BJ (cell line): ENCODE results near the gene VPREB1. TPM values are rescaled to one million over a fixed set of nuclear protein-coding genes. Genes with fewer than 3 reads are reported as not detected.
"Not testable (repeated sequence)": the region's sequence is repeated elsewhere in the genome, so short reads cannot be mapped to it uniquely, and the experiment has no call there.

ENCODE experiments used
- CTCF ChIA-PET: fragments of 350-600 bp; formaldehyde crosslinking; extraction: SDS; loops from one replicate; lab custom pipeline; 2021; ENCODE audit warnings: antibody characterized with exemption, inconsistent platforms; lab: Yijun Ruan, JAX
- POLR2A ChIA-PET: fragments of 300-600 bp; sonication (Branson Sonifier 250); formaldehyde crosslinking; extraction: SDS; loops from one replicate; lab custom pipeline; 2021; ENCODE audit warnings: antibody characterized with exemption; lab: Charles Lee
- DNase-seq: peaks from one replicate; pipeline ENCODE4 v3.0.0-alpha.2; 2011; ENCODE audit warnings: low read depth
- H3K27me3 ChIP-seq: 2 replicates; pipeline ENCODE4 v1.6.0; 2011; ENCODE audit warnings: low read length; ENCODE audit not compliant: control insufficient read depth, insufficient read depth
- H3K36me3 ChIP-seq: 2 replicates; pipeline ENCODE4 v1.5.1; 2011; ENCODE audit warnings: low read length; ENCODE audit not compliant: control insufficient read depth, insufficient read depth
- H3K4me3 ChIP-seq: 2 replicates; pipeline ENCODE4 v1.5.1; 2011; ENCODE audit warnings: low read depth, mild to moderate bottlenecking, control low read depth, low read length
- polyA plus RNA-seq: library from polyadenylated mRNA; depleted of rRNA; stranded (reverse); fragments of >200 nt; gene quantifications from 2 replicates; pipeline ENCODE4 v1.2.3, GENCODE V29; 2011
- TF ChIP-seq, protein P1 (sequence below): IDR thresholded peaks from 2 replicates; pipeline ENCODE4 v1.5.1; 2011; ENCODE audit warnings: low read depth, mild to moderate bottlenecking, control low read depth, inconsistent platforms, low read length, moderate library complexity; ENCODE audit not compliant: insufficient read depth

Gene VPREB1
- polyA plus RNA-seq, 1 experiment: not detected

DNA sequence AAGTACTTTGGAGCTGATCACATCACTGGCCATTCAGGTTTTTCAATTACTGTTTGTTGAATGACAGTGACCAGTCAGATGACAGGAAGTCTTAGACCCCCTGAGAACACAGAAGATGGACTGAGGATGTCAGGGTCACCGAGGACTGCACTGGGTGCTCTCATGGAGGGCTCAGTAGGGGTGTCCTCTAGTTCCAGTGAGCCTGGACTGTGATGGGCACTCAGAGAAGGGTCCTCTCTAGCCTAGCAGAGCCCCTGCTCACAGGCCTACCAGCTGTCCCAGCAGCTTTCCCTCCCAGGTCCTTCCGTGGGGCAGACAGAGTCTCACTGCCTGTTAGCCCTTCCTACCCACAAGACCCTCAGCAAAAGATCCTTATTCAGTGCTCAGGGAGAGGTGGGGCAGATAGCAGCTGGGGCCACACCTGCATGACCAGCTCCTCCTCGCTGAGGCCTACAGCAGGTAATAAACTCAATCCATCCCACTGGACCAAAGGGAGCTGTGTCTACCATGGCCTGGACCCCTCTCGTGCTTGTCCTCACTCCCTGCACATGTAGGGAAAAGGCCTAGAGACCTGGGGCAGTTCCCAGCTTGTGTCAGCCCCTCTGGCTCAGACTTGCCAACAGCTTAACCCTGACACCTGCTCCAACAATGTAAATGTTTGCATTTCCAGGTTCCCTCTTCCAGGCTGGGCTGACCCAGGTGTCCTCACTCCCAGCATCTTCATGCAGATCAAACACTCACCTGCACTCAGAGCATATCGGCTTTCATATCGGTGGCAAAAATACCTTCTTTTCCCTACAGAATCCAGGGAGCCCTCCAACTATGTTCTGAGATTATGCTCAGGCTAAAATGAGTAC lies 25.2 kb upstream of the VPREB1 start:
- Histone ChIP-seq H3K27me3 (peaks cover 2% of the 10 kb centered on the region; the same call in 1 of the 2 replicates), H3K4me3 (no peak overlapping the region), H3K36me3 (no peaks in the 10 kb centered on the region)
- ChIA-PET CTCF (no interaction called here), POLR2A (no interaction called here)
- DNase-seq: no peak
- TF ChIP-seq, protein P1, sequence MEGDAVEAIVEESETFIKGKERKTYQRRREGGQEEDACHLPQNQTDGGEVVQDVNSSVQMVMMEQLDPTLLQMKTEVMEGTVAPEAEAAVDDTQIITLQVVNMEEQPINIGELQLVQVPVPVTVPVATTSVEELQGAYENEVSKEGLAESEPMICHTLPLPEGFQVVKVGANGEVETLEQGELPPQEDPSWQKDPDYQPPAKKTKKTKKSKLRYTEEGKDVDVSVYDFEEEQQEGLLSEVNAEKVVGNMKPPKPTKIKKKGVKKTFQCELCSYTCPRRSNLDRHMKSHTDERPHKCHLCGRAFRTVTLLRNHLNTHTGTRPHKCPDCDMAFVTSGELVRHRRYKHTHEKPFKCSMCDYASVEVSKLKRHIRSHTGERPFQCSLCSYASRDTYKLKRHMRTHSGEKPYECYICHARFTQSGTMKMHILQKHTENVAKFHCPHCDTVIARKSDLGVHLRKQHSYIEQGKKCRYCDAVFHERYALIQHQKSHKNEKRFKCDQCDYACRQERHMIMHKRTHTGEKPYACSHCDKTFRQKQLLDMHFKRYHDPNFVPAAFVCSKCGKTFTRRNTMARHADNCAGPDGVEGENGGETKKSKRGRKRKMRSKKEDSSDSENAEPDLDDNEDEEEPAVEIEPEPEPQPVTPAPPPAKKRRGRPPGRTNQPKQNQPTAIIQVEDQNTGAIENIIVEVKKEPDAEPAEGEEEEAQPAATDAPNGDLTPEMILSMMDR: no peak

DNA sequence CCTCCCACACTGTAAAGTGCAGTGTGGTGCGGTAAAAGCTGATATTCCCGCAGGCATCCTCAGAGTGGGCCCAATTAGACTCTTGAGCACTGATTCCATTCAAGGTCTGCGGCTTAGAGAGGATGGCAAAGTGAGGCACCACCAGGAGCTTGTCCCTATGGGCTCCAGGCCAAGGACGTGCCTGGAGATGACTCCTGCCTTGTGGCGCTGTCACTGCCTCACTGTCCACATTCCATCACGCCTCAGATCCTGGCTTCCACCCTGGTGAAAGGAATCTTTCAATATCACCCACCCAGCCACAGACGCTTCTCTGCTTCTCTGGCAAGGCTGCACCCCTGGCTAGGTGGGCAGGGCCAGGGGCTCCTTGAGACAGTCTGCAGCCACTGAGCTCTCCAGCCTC lies 23.5 kb upstream of the VPREB1 start:
- H3K27me3 ChIP-seq, CTCF ChIA-PET, DNase-seq, H3K4me3 ChIP-seq, POLR2A ChIA-PET, H3K36me3 ChIP-seq: not testable (repeated sequence)

DNA sequence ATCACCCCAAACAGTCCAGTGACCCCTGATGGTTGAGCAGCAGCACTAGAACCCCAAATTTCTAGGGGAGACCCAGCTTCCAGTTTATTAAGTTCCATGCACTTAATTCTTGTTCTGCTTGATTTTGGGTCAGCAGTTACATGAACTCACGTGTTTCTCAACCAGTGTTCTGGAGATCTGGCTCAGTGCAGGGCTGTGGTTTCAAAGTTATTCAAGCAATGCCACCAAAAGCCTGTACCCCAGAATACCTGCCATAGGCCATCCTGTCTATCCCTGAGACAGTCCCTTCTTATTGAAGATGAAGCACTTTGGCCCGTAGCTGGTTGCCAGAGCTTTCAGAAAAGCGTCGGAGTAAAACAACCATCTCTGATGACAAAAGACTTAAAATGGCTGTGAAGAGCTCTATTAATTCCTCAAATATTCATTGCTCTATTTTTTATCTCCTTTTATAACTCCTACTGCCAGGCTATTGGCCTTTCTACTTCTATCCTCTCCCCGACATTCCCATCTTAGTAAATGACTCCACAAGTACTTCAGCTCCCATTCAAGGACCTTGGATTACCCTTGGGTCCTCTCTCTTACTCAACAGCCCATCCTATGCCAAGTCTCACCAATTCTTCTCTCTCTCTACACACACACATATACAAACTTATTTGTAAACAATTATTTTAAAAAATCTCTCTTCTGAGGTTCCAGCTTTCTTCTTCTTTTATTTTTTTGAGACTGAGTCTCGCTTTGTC lies 18.0 kb upstream of the VPREB1 start:
- CTCF ChIA-PET: interaction anchor here (1.0 to 1.4 kb wide), 3 partner anchors 9 to 96 kb away, joined by 3 read pairs; no protein-coding TSS in a partner anchor

DNA sequence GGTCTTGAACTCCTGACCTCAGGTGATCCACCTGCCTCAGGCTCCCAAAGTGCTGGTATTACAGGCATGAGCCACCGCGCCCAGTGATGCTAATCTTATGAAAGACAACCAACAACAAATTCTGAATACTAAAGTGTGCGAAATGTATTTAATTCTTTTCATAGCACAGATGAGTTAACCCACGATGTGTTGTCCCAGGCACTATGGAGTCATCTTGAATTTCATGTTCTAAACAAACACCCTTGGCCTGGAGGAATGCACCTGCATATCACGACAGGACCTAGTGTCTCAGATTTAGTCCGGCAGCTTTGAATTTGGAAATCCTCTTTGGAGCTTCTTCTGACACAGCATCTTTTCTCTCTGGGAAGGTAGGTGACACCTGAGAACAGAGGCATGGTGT lies 16.2 kb upstream of the VPREB1 start:
- POLR2A ChIA-PET: no interaction called here

More for the DNA sequence above, 18.0 kb upstream of the VPREB1 start:
- DNase-seq: no peak
- peaks cover 2% of the 10 kb centered on the region for H3K27me3 ChIP-seq
- no peaks in the 10 kb centered on the region for H3K36me3 ChIP-seq
- TF ChIP-seq, protein P1: no peak
- H3K4me3 ChIP-seq: no peak overlapping the region
- POLR2A ChIA-PET: no interaction called here

DNA sequence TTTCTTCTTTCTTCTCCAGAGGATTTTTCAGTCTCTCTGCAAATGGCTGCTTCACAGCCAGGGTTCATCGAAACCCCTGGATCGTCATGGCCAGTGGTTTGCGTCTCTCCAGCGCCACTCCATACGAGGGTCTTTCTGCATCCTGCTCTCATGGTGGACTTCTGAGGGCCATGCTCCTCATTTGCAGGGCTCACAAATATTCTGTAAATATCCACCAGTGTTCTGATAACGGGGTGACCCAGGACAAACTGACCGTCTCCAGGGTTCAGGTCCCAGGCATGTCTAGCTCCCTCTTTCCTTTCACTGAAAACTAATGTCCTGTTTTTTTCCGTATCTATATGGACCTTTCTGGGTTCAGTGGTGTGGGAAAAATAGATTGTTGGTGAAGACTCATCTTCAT lies 15.7 kb upstream of the VPREB1 start:
- Histone ChIP-seq H3K4me3 (no peak overlapping the region), H3K27me3 (peaks cover 2% of the 10 kb centered on the region), H3K36me3 (no peaks in the 10 kb centered on the region)
- no peak for DNase-seq
- POLR2A ChIA-PET: no interaction called here
- TF ChIP-seq, protein P1: no peak
- CTCF ChIA-PET: no interaction called here

More for the DNA sequence above, 16.2 kb upstream of the VPREB1 start:
- H3K36me3 ChIP-seq: no peaks in the 10 kb centered on the region
- DNase-seq: no peak
- TF ChIP-seq, protein P1: no peak
- no peak overlapping the region for H3K4me3 ChIP-seq
- CTCF ChIA-PET: no interaction called here
- peaks cover 2% of the 10 kb centered on the region for H3K27me3 ChIP-seq
